GM21528 (cell line): ENCODE data around the gene CEACAM3.

ENCODE experiments used
- ATAC-seq: cut with Tn5 transposase; IDR thresholded peaks from one replicate; pipeline ENCODE4 v1.9.1; 2021; ENCODE audit warnings: mild to moderate bottlenecking, moderate library complexity; ENCODE audit not compliant: unreplicated experiment, low FRiP score

The CEACAM3 gene

DNA sequence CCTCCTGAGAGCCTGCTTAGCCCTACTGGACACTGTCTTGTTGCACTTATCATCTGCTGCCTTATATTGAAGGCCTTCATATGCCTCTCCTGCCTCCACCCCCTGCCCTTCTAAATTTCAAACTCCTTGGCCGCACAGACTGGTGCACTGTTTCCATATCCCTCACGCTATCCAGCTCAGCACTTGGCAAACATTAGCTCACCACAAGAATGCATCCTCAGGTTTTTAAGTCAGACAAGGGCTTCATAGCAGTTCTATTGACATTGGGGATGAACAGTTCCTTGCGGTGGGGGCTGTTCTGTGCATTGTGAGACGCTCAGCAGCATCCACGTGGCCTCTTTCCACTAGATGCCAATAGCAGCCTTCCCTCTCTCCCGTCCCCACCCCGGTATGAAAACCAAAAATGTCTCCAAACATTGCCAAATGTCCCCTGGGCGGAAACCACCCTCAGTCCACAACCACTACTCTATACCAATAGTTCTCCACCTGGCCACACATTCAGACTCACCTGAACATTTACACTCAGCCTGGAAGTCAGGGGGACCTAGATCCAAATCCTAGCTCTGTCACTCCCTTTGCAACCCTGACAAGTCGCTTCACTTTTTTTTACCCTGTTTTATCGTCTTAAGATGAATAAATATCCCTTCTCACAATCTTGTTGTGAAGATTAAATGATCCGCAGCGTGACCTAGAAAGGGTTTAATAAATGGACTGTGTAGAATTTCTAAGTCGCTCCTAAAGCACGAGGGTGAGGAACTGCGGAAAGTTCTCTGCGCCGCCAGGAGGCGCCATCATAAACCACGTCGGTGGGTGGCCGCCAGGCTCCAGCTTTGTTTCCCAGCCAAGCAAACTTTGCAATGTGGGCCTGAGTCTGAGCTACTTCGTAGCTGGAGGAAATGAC lies 3.6 kb upstream of the CEACAM3 start:
- ATAC-seq: no peak

DNA sequence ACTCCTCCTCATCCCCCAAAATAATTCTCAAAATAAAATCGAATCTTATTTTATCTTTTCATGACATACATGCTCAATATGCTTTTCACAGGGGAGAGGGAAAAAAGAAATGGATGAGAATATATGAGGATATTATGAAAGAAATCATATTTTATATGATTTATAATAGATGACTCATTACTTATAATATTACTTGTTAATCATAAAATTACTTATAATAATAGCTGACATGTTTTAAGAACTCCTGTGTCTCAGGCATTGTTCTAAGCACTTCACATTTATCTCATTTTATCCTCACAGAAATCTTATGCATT lies 3.0 kb upstream of the CEACAM3 start:
- ATAC-seq: no peak

DNA sequence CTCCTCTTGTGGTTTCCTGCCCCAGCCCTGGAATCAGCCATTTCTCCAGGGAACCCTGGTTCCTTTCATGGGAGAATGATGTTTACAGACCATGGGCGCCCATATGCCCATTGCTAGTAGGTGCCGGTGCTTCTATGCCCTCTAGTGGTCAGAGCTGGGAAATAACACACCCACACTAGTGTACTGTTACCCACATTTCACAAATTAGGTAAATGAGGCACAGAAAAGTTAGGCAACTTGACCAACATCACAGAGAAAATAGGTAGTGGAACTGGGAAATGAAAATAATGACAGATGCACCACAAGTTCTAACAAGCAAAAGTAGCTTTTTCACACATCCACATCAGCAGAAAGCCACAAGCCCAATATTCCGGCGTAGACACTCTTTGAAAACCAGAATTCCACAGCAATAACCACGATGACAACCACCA lies 1.3 kb upstream of the CEACAM3 start:
- ATAC-seq: no peak

DNA sequence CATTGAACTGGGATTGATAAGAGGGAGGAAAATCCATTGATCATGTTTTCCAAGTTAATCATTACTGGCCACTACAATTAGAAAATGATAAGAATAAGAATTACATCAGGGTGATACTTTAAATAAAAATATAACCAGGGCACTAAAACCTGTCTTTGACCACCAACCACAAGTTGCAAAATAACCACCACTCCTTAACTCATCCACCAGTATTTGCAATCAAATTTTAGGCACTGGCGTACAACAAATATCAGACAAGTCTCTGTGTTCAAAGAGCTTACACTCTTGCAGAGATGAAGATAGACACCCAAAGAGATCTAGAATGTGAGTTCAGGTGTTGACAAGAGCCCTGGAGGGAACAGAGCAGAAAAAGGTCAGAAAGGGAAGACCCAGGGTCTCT lies 514 bp downstream of the CEACAM3 start:
- ATAC-seq: no peak

DNA sequence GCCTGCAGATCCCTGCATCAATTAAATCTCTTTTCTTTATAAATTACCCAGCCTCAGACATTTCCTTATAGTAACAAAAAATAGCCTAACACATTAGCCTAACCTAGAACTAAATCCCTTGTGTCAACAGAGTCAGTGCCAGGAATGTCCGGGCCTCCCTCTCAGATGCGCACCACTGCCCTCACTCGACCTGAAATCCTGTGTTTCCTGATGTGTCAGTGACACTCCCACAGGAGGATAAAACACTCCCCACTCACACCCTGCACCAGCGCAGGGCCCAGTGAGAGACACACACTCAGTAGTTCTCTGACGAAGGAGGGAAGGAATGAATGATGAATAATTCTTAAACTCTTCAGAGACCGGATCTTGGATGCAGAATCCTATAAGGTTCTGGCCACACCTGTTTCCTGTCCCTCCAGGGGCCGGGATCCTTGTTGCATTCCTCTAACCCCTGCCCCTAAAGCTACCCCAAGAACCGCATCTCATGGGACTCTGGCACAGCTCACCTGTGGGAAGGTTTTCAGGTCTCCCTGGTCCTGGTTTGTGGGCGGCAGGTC lies 3.1 kb downstream of the CEACAM3 start:
- no peak for ATAC-seq

DNA sequence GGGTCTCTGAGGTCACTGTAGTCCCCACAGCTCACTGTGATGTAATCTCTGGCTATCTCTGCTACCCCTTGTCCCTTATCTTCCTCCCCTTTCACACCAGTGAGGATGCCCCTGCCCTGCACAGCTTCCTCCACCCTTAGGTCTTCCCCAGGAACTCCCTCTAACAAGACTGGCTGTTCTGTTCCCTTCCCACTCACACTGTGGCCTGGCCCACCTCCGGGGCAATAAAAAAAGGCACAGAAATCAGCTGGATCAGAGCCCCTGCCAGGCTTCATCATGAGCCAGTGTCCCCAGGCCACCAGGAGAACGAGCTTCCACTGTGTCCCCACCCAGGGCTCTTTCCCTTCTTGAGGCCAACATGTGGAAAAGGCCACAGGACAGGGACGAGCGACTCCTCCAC lies 4.6 kb downstream of the CEACAM3 start:
- ATAC-seq: no peak

DNA sequence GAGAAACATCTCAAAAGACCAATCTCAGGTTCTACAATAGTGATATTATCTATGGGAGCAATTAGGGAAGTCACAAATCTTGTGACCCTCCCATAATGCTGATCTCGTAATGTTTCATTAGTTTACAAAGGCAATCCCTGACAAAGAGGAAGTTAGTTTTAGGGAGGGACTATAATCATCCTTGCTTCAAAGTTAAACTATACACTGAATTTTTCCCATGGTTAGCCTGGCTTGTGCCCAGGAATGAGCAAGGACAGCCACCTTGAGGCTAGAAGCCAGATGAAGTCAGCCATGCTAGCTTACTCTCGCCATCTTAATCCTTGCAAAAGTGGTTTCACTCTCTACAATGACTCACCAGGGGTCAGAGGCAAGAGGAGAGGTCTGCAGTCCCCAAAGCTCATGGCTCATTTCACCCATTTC lies 5.4 kb downstream of the CEACAM3 start:
- ATAC-seq: no peak

DNA sequence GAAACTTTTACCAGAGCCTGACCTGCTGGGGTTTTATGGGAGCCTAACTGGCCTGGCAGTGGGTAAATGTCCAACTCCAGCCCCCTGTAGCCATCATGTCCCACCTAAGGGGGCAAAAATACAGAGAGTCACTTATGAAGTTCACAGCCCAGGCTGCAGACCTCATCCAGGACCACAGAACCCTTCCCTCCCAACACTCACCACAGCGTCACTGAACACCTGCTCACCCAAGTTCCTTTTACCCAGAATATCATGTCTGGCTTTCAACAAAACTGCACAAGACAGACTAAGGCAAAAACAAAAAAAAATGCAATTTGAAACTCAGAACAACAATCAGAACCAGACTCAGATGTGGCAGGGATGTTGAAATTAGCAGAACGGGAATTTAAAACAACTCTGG lies 6.4 kb downstream of the CEACAM3 start:
- ATAC-seq: no peak

DNA sequence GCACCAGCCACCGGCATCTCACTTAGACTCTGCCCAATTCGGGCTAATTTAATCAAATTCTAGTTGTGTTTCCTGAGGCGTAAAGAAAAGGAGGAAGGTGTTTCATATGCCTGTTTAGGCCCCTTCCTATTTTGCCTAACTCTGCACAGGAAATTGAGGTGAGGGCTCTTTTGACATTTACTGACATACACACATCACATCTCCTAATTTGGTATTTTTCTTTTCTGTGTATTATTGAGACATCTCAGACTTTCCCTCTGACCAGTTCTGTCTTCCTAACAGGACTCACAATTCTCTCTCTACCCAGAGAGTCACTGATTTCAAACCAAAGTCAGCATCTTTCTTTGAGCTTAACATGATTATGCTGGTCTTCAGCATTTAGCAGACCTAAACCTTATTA lies 7.9 kb downstream of the CEACAM3 start:
- no peak for ATAC-seq

DNA sequence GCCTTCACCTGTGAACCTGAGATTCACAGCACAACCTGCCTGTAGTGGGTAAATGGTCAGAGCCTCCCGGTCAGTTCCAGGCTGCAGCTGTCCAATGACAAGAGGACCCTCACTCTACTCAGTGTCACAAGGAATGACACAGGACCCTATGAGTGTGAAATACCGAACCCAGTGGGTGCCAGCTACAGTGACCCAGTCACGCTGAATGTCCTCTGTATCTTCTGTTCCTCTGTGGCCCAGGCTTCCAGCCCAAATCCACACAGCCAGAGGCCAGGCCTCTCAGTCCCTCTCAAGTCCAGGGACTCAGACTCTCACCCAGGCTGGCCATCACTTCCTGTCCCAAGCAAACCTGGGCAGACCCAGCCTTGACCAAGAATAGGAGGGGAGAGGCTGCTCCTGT lies 10.8 kb downstream of the CEACAM3 start:
- ATAC-seq: no peak

DNA sequence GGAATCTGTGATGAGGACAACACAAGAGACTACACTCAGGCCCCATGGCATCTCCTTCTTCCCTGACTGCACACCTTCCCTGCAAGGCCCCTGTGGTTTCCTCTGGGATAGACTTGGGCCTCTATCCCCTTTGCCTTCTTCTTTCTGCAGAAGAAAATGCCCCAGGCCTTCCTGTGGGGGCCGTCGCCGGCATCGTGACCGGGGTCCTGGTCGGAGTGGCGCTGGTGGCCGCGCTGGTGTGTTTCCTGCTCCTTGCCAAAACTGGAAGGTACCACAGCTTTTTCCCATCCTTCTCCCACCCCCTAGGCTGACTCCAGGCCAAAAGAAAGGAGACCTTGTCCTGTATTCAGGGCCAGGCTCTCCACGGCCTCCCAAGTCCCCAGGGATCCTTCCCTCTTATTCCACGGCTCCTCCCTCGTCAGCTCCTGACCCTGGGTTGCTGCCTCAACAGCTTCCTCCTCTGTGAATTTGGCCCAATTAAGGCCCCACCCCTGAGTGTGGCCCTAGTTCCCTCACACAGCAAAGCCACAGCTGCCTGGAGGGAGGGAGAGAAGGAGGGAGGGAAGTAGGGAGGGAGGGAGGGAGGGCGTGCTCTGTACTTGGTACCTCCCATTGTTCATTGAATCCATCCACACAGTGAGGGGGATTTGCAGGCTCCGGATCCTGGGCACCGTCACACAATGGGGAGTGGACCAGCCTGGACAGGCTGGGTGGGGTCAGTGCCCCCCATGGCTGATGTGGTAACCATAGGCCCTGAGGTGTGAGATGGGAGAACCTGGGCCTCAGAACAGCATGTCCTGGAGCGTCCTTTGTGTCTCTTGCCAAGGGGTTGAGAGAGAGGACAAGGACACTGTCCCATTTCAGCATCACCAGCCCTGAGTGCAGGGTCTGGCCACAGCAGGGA lies 12.5 kb downstream of the CEACAM3 start:
- no peak for ATAC-seq

DNA sequence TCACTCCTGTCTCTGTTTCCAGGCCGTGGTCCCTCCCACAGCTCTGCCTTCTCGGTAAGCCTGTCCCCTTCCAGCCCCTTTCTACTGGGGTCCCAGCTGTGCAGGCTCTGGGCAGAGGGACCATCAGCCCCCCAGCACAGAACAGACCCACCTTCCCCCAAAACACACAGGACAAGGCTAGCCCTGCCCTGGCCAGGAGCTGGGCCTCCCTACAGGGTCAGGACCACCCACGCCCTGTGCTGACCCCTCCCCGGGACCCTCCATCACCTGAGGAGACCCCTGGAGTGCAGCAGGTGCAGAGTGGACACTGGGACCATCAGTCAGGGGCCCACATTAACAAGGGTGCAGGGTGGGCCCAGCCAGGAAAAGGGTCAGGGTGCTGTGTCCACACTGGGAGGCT lies 13.9 kb downstream of the CEACAM3 start:
- ATAC-seq: no peak

DNA sequence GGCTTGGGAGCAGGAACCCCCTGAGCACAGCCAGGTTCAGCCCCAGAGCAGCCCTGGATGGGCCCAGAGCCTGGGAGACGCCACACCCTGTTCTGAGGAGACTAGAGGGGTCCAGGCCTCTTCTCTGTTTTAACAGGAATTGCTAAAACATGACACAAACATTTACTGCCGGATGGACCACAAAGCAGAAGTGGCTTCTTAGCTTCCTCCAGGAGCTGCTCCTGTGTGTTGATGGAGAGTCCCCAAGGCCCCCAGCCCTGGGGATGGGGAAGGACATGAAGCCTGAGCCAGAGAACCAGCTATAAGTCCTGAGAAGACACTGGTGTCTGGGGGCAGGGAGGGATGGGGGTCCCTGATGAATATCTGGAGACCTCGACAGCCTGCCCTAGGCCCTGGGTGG lies 14.6 kb downstream of the CEACAM3 start:
- ATAC-seq: no peak

DNA sequence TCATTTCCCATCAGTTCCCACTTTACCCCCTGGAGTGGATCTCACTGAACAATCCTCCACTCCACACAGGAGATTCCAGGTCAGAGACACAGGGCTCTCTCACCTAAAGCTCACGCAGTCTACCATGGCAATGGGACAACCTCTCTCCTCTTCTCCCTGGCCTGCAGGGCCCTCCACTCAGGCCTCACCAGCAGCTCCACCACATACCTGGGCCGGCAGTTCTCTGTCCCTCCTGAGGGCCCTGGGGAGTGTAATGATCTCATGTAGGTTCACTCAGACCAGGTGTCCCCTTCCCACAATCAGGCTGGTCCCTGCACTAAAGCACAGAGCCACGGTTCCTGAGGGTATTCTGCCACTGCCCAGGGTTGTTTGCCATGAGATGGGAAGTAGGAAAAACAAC lies 15.6 kb downstream of the CEACAM3 start:
- ATAC-seq: no peak

DNA sequence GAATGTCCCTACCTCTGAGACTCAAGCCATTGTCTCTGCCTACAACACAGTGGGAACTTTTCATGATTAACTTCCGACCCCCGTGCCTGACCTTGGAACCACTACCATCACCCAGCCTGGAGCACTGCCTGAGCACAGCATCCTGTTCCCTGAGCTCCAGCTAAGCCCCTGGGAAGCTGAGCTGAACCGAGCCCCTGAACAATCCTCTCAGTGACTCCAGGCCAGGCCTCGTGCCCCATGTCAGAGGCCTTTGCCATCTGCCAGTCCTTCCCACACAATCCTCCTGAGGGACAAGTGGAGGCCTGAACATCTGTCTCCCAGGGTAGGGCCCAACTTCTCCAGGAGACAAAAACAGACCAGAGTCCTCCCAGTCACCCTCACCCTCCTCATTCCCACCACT lies 17.5 kb downstream of the CEACAM3 start:
- ATAC-seq: no peak

DNA sequence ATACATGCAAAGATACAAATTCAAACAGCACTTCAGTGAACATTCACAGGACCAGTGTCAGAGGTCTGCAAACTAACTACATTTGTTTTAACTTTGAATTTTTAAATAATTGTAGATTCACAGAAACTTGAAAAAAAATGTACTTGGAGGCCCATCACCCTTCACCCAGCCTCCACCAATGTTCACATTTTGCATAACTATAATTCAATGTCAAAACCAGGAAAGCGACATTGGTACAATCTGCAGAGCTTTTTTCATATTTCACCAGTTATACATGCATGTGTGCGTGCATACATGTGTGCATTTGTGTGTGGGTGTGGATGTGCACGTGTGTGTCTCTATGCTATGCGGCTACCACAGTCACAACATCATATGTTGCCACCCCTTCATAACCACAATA lies 18.9 kb downstream of the CEACAM3 start:
- no peak for ATAC-seq

DNA sequence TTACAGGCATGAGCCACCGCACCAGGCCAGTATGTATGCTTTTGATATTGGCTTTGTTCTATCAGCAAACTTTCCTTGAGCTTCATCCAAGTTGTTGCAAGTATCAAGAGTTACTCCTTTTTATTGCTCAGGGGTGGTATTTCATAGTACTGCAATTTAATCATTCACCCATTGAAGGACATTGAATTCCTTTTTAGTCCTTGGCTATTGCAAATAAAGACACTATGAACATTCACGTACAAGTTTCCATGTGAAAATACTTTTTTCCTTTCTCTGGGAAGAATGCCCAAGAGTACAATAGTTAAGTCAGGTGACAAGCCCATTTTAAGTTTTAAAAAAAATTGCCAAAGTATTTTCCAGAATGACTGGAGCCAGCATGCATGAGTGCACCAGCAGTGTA lies 20.4 kb downstream of the CEACAM3 start:
- no peak for ATAC-seq

DNA sequence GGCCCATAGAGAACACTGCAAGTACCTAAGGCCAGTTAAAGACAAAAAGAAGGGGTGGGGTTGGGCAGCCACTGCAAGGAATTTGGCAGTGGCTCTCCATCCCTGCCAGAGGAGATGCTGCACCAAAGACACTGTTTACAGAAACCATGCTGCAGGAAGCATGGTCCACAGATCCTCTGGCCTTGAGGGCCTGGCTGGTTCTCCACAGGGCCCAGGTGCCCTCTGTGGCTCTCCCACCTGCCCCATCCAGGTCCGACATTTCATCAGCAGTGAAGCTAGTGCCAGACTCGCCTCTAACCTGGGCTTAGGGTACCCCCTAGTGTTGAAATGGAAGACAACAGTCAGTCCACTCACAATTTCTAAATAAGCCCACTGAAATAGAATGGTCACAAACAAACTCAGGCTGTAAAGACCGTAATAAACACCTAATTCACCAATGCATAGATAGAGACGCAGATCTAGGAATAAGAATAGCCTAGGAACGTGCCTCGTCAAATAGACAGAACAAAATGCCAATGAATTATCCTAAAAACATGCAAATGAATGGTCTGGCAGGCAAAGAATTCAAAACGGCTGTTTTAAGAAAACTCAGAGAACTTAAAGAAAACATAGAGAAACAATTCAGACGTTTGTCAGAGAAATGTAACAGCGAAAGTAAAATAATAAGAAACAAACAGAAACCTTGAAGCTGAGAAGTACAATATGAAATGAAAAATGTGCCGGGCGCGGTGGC lies 24.8 kb downstream of the CEACAM3 start:
- no peak for ATAC-seq

DNA sequence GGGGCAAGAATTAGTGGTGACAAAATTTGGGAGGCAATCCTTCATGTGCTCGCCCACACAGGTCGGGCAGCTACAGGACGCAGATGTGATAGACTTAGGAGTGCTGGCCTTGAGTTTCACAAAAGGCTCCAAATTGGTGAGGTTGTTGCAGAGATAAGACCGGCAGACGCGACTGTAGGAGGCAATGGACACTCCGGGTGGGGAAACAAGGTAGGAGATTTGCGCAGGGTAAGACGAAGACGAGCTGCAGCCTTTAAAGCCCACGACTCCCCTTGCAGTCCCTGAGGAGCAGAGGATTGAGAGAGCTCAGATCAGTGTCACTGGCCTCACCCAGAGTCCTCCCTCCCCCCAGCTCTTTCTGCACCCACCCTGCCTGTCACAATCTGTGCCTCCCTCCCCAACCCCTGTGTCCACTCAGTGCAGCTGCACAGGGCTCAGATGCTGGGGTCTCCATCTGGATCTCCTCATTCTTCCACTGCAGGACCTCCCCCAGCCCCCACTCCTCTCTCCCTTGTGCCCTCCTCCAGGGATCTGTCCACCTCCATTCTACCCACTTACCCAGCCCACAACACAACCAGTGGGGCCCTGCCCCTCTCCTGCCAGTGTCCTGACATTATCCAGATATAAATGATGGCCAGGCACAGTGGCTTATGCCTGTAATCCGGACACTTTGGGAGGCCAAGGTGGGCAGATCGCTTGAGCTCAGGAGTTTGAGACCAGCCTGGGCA lies 41.8 kb downstream of the CEACAM3 start:
- ATAC-seq: no peak

DNA sequence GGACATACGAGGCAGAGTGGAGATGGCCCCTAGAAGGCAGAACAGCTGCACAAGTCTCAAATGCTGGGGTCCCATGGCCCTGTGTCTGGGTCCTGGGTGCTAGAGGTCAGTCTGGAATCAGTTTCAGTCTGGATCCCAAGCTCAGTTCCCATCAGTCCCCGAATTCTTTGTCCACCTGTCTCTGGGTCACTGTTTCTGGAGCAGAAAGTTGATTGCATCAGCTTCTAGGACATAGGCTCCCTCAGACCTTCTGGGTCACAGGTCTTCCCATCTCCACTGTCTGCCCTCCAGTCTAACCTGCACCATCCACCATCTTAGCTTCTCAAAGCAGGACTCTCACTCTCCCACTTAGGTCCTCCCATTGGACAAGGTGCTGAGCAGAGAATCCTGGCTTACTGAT lies 42.8 kb downstream of the CEACAM3 start:
- ATAC-seq: no peak
